Measurements from ENCODE around the gene ATF7IP2. TPM values are rescaled to one million over a fixed set of nuclear protein-coding genes. Genes with fewer than 3 reads are reported as not detected.
"Not testable (repeated sequence)": the region's sequence is repeated elsewhere in the genome, so short reads cannot be mapped to it uniquely, and the experiment has no call there.

Gene ATF7IP2
- total and polyA plus RNA-seq, 2 experiments from 2014 or later, result 26.0 to 93.5 TPM

GRCh38 chr16:10345629-10346028 is 40.2 kb upstream of the ATF7IP2 start:
- no peak overlapping the region for H3K4me3 ChIP-seq
- no peaks in the 10 kb centered on the region for H3K4me1 ChIP-seq (ENCODE audit: low read depth)
- DNase-seq (ENCODE audit: low read depth in 1 of 2, low spot score in 1 of 2), result no peak
- no peaks in the 10 kb centered on the region for H3K36me3 ChIP-seq
- H3K27me3 ChIP-seq, result no peaks in the 10 kb centered on the region
- TF ChIP-seq, protein P1, sequence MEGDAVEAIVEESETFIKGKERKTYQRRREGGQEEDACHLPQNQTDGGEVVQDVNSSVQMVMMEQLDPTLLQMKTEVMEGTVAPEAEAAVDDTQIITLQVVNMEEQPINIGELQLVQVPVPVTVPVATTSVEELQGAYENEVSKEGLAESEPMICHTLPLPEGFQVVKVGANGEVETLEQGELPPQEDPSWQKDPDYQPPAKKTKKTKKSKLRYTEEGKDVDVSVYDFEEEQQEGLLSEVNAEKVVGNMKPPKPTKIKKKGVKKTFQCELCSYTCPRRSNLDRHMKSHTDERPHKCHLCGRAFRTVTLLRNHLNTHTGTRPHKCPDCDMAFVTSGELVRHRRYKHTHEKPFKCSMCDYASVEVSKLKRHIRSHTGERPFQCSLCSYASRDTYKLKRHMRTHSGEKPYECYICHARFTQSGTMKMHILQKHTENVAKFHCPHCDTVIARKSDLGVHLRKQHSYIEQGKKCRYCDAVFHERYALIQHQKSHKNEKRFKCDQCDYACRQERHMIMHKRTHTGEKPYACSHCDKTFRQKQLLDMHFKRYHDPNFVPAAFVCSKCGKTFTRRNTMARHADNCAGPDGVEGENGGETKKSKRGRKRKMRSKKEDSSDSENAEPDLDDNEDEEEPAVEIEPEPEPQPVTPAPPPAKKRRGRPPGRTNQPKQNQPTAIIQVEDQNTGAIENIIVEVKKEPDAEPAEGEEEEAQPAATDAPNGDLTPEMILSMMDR (IDR thresholded peaks at IDR 0.05; ENCODE audit: low read depth, low read length), result no peak
- H3K27ac ChIP-seq, result no peak overlapping the region
- H3K9me3 ChIP-seq (ENCODE audit: low read depth), result no peaks in the 10 kb centered on the region

GRCh38 chr16:10349851-10350250 is 36.0 kb upstream of the ATF7IP2 start:
- H3K27ac ChIP-seq, result no peak overlapping the region
- no peaks in the 10 kb centered on the region for H3K36me3 ChIP-seq
- no peak for DNase-seq (ENCODE audit: low read depth in 1 of 2, low spot score in 1 of 2)
- TF ChIP-seq, protein P1 (IDR thresholded peaks at IDR 0.05; ENCODE audit: low read depth, low read length), result no peak
- H3K4me1 ChIP-seq (ENCODE audit: low read depth), result no peaks in the 10 kb centered on the region
- no peaks in the 10 kb centered on the region for H3K9me3 ChIP-seq (ENCODE audit: low read depth)
- H3K27me3 ChIP-seq, result no peaks in the 10 kb centered on the region
- no peak overlapping the region for H3K4me3 ChIP-seq

DNA sequence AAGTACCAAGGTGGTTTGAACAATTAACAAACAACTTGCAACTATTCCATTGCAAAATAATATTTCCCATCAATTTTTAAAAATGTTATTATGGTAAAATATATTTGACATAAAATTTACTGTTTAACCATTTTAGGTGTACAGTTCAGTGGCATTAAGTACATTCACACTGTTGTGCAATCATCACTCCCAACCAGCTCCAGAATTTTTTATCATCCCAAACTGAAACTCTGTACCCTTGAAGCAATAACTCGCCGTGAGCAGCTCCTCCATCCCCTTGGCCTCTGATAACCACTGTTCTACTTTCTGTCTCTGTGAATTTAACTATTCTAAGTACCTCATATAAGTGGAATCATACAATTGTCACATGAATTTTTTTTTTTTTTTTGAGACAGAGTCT is 33.6 kb upstream of the ATF7IP2 start:
- no peaks in the 10 kb centered on the region for H3K27me3 ChIP-seq
- DNase-seq (ENCODE audit: low read depth in 1 of 2, low spot score in 1 of 2), result no peak
- TF ChIP-seq, protein P1 (IDR thresholded peaks at IDR 0.05; ENCODE audit: low read depth, low read length), result no peak
- no peaks in the 10 kb centered on the region for H3K9me3 ChIP-seq (ENCODE audit: low read depth)
- no peak overlapping the region for H3K4me3 ChIP-seq
- no peaks in the 10 kb centered on the region for H3K36me3 ChIP-seq
- H3K4me1 ChIP-seq (ENCODE audit: low read depth), result no peaks in the 10 kb centered on the region
- H3K27ac ChIP-seq, result no peak overlapping the region

GRCh38 chr16:10355589-10355988 is 30.3 kb upstream of the ATF7IP2 start:
- Histone ChIP-seq H3K27me3 (no peaks in the 10 kb centered on the region), H3K36me3 (no peaks in the 10 kb centered on the region), H3K9me3 (ENCODE audit: low read depth) (no peaks in the 10 kb centered on the region), H3K4me3 (no peak overlapping the region), H3K27ac (no peak overlapping the region), H3K4me1 (ENCODE audit: low read depth) (no peaks in the 10 kb centered on the region)
- TF ChIP-seq, protein P1 (IDR thresholded peaks at IDR 0.05; ENCODE audit: low read depth, low read length), result no peak
- no peak for DNase-seq (ENCODE audit: low read depth in 1 of 2, low spot score in 1 of 2)

GRCh38 chr16:10356870-10357842 is 28.7 kb upstream of the ATF7IP2 start:
- peak in 1 of 2 donors; percentile 33 for DNase-seq (ENCODE audit: low read depth in 1 of 2, low spot score in 1 of 2)
- TF ChIP-seq, protein P1 (IDR thresholded peaks at IDR 0.05; ENCODE audit: low read depth, low read length), result no peak
- H3K4me1 ChIP-seq (ENCODE audit: low read depth), result no peaks in the 10 kb centered on the region
- H3K27me3 ChIP-seq, result no peaks in the 10 kb centered on the region
- H3K27ac ChIP-seq, result no peak overlapping the region
- H3K4me3 ChIP-seq, result no peak overlapping the region
- no peaks in the 10 kb centered on the region for H3K9me3 ChIP-seq (ENCODE audit: low read depth)
- no peaks in the 10 kb centered on the region for H3K36me3 ChIP-seq

DNA sequence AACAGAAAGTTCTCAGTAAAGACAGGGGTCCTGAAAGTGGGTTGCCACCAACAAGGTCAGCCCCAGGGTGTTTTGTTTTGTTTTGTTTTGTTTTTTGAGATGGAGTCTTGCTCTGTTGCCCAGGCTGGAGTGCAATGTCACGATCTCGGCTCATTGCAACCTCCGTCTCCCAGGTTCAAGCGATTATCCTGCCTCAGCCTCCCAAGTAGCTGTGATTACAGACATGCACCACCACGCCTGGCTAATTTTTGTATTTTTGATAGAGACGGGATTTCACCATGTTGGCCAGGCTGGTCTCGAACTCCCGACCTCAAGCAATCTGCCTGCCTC is 24.1 kb upstream of the ATF7IP2 start:
- H3K36me3 ChIP-seq; DNase-seq (ENCODE audit: low read depth in 1 of 2, low spot score in 1 of 2); H3K4me3 ChIP-seq; H3K4me1 ChIP-seq (ENCODE audit: low read depth); H3K27ac ChIP-seq; H3K9me3 ChIP-seq (ENCODE audit: low read depth); H3K27me3 ChIP-seq: not testable (repeated sequence)
